SHP77 (cell line): ENCODE data around the gene VAV2.
A peak's percentile ranks its signal among the peaks of the same experiment; 100 is the strongest.
"Not testable (repeated sequence)": the region's sequence is repeated elsewhere in the genome, so short reads cannot be mapped to it uniquely, and the experiment has no call there.

Experiments
- DNase-seq, 2 experiments: peaks; one replicate each; lab custom pipeline; 2025; lab: John Stamatoyannopoulos, UW

VAV2 gene

GRCh38 chr9:133917375-133917774 is 74.7 kb downstream of the VAV2 start:
- DNase-seq: no peak

GRCh38 chr9:133916159-133916541 is 76.0 kb downstream of the VAV2 start:
- DNase-seq: no peak

- no peak for DNase-seq
Measured at GRCh38 chr9:133915534-133916158, 76.5 kb downstream of the VAV2 start.

- DNase-seq: no peak
Measured at GRCh38 chr9:133914442-133915342, 77.4 kb downstream of the VAV2 start.

- no peak for DNase-seq
Measured at GRCh38 chr9:133913571-133914369, 78.4 kb downstream of the VAV2 start.

- no peak for DNase-seq
Measured at GRCh38 chr9:133910855-133911514, 81.1 kb downstream of the VAV2 start.

GRCh38 chr9:133906932-133907910 is 84.9 kb downstream of the VAV2 start:
- no peak for DNase-seq

- no peak for DNase-seq
Measured at GRCh38 chr9:133906218-133906617, 85.9 kb downstream of the VAV2 start.

GRCh38 chr9:133905493-133905892 is 86.6 kb downstream of the VAV2 start:
- DNase-seq: no peak

GRCh38 chr9:133904346-133905090 is 87.6 kb downstream of the VAV2 start:
- DNase-seq: no peak

- DNase-seq: no peak
Measured at GRCh38 chr9:133901184-133901835, 90.8 kb downstream of the VAV2 start.

- DNase-seq: no peak
Measured at GRCh38 chr9:133897675-133898074, 94.4 kb downstream of the VAV2 start.

GRCh38 chr9:133896007-133896406 is 96.1 kb downstream of the VAV2 start:
- DNase-seq: not testable (repeated sequence)

GRCh38 chr9:133895335-133895734 is 96.8 kb downstream of the VAV2 start:
- DNase-seq: no peak

- DNase-seq: no peak
Measured at GRCh38 chr9:133894377-133895321, 97.5 kb downstream of the VAV2 start.

GRCh38 chr9:133893191-133893994 is 98.7 kb downstream of the VAV2 start:
- no peak for DNase-seq

GRCh38 chr9:133892193-133892920 is 99.8 kb downstream of the VAV2 start:
- peak; percentile 80 for DNase-seq
